HEK293 (cell line): ENCODE results near the gene BMP6.

Experiments used
- CTCF ChIA-PET: fragments of 350-600 bp; formaldehyde crosslinking; extraction: SDS; loops from one replicate; lab custom pipeline; 2021; ENCODE audit warnings: antibody characterized with exemption; lab: Yijun Ruan, JAX
- POLR2A ChIA-PET: fragments of 300-600 bp; formaldehyde crosslinking; extraction: SDS; loops from one replicate; lab custom pipeline; 2020; ENCODE audit warnings: antibody characterized with exemption, inconsistent platforms; lab: Yijun Ruan, JAX
- H3K27ac ChIP-seq: fragments of 200-500 bp; sonication (Bioruptor generic); 2 replicates; pipeline ENCODE4 v1.5.1; 2014; ENCODE audit warnings: low read depth, low read length, control low read depth, inconsistent platforms; ENCODE audit errors: extremely low read depth
- H3K36me3 ChIP-seq, 2 experiments: fragments of 200-500 bp in 1 of 2; sonication (Bioruptor generic) in 1 of 2; 1 replicate in 1 of 2; 2 replicates in 1 of 2; pipeline ENCODE4 v1.5.1; 2014 to 2017; ENCODE audit warnings: inconsistent platforms in 2 of 2, low read length in 2 of 2; ENCODE audit not compliant: control insufficient read depth in 2 of 2, insufficient read depth in 1 of 2
- H3K4me1 ChIP-seq: fragments of 200-500 bp; sonication (Bioruptor generic); 2 replicates; pipeline ENCODE4 v1.5.1; 2014; ENCODE audit warnings: mild to moderate bottlenecking, low read length, inconsistent platforms; ENCODE audit not compliant: control insufficient read depth, insufficient read depth
- H3K4me3 ChIP-seq: 2 replicates; pipeline ENCODE4 v1.5.1; 2011; ENCODE audit warnings: low read depth, mild to moderate bottlenecking, control low read depth, low read length, moderate library complexity
- H3K9me3 ChIP-seq: fragments of 200-500 bp; sonication (Bioruptor generic); 2 replicates; pipeline ENCODE4 v1.5.1; 2014; ENCODE audit warnings: low read depth, low read length, inconsistent platforms; ENCODE audit not compliant: control insufficient read depth, insufficient read depth
- GLI4 ChIP-seq: fragments of 450-650 bp; formaldehyde crosslinking; IDR thresholded peaks from 2 replicates; pipeline ENCODE4 v1.5.1; 2016; ENCODE audit warnings: missing biosample characterization, missing genetic modification characterization
- HOXD13 ChIP-seq: sonication (generic); formaldehyde crosslinking; IDR thresholded peaks from 2 replicates; pipeline ENCODE4 v1.8.0; 2022; ENCODE audit warnings: missing genetic modification reagents, borderline replicate concordance
- KLF16 ChIP-seq: fragments of 450-650 bp; formaldehyde crosslinking; IDR thresholded peaks from 2 replicates; pipeline ENCODE4 v1.5.1; 2017; ENCODE audit warnings: missing biosample characterization, missing genetic modification characterization
- MEIS1 ChIP-seq: sonication (generic); formaldehyde crosslinking; IDR thresholded peaks from 2 replicates; pipeline ENCODE4 v1.8.1; 2022; ENCODE audit warnings: missing genetic modification reagents, mild to moderate bottlenecking, borderline replicate concordance
- PRDM4 ChIP-seq: fragments of 450-650 bp; formaldehyde crosslinking; IDR thresholded peaks from 2 replicates; pipeline ENCODE4 v1.5.1; 2017; ENCODE audit warnings: missing biosample characterization, missing genetic modification characterization
- YY2 ChIP-seq: fragments of 450-650 bp; formaldehyde crosslinking; IDR thresholded peaks from 2 replicates; pipeline ENCODE4 v1.5.1; 2016; ENCODE audit warnings: missing biosample characterization, missing genetic modification characterization
- ZBTB44 ChIP-seq: fragments of 450-650 bp; IDR thresholded peaks from 2 replicates; pipeline ENCODE4 v1.5.1; 2018; ENCODE audit warnings: missing biosample characterization, mild to moderate bottlenecking, missing genetic modification characterization
- ZBTB8A ChIP-seq: fragments of 450-650 bp; formaldehyde crosslinking; IDR thresholded peaks from 2 replicates; pipeline ENCODE4 v1.5.1; 2016; ENCODE audit warnings: missing biosample characterization, missing genetic modification characterization
- ZNF121 ChIP-seq: fragments of 450-650 bp; formaldehyde crosslinking; IDR thresholded peaks from 2 replicates; pipeline ENCODE4 v1.5.1; 2016; ENCODE audit warnings: missing biosample characterization, missing genetic modification characterization
- ZNF148 ChIP-seq: fragments of 450-650 bp; formaldehyde crosslinking; IDR thresholded peaks from 2 replicates; pipeline ENCODE4 v1.5.0; 2017; ENCODE audit warnings: missing biosample characterization, missing genetic modification characterization, borderline replicate concordance
- ZNF169 ChIP-seq: fragments of 450-650 bp; formaldehyde crosslinking; IDR thresholded peaks from 2 replicates; pipeline ENCODE4 v1.5.1; 2016; ENCODE audit warnings: missing biosample characterization, missing genetic modification characterization
- ZNF174 ChIP-seq: fragments of 450-650 bp; formaldehyde crosslinking; IDR thresholded peaks from 2 replicates; pipeline ENCODE4 v1.5.0; 2017; ENCODE audit warnings: missing biosample characterization, mild to moderate bottlenecking, missing genetic modification characterization
- ZNF175 ChIP-seq: fragments of 450-650 bp; formaldehyde crosslinking; IDR thresholded peaks from 2 replicates; pipeline ENCODE4 v1.5.1; 2016; ENCODE audit warnings: missing biosample characterization, missing genetic modification characterization
- ZNF18 ChIP-seq: fragments of 450-650 bp; formaldehyde crosslinking; IDR thresholded peaks from 2 replicates; pipeline ENCODE4 v1.5.1; 2016; ENCODE audit warnings: missing biosample characterization, missing genetic modification characterization
- ZNF184 ChIP-seq: fragments of 450-650 bp; IDR thresholded peaks from 2 replicates; pipeline ENCODE4 v1.5.1; 2018; ENCODE audit warnings: missing biosample characterization, mild to moderate bottlenecking, missing genetic modification characterization
- ZNF266 ChIP-seq: fragments of 450-650 bp; formaldehyde crosslinking; IDR thresholded peaks from 2 replicates; pipeline ENCODE4 v1.5.1; 2016; ENCODE audit warnings: missing biosample characterization, missing genetic modification characterization, low read depth
- ZNF488 ChIP-seq: fragments of 450-650 bp; formaldehyde crosslinking; IDR thresholded peaks from 2 replicates; pipeline ENCODE4 v1.5.1; 2016; ENCODE audit warnings: missing biosample characterization, missing genetic modification characterization
- ZNF521 ChIP-seq: fragments of 450-650 bp; formaldehyde crosslinking; IDR thresholded peaks from 2 replicates; pipeline ENCODE4 v1.5.1; 2017; ENCODE audit warnings: missing biosample characterization, mild to moderate bottlenecking, missing genetic modification characterization
- ZNF561 ChIP-seq: fragments of 450-650 bp; IDR thresholded peaks from 2 replicates; pipeline ENCODE4 v1.5.1; 2018; ENCODE audit warnings: missing biosample characterization, missing genetic modification characterization, borderline replicate concordance
- ZNF660 ChIP-seq: fragments of 450-650 bp; IDR thresholded peaks from 2 replicates; pipeline ENCODE4 v1.5.1; 2018; ENCODE audit warnings: missing biosample characterization, mild to moderate bottlenecking, missing genetic modification characterization
- ZNF776 ChIP-seq: fragments of 450-650 bp; formaldehyde crosslinking; IDR thresholded peaks from 2 replicates; pipeline ENCODE4 v1.5.0; 2017; ENCODE audit warnings: missing biosample characterization, missing genetic modification characterization, borderline replicate concordance
- ZSCAN4 ChIP-seq: fragments of 450-650 bp; formaldehyde crosslinking; IDR thresholded peaks from 2 replicates; pipeline ENCODE4 v1.5.1; 2017; ENCODE audit warnings: missing biosample characterization, missing genetic modification characterization
- ZSCAN5A ChIP-seq: fragments of 450-650 bp; formaldehyde crosslinking; IDR thresholded peaks from 2 replicates; pipeline ENCODE4 v1.5.1; 2016; ENCODE audit warnings: missing biosample characterization, missing genetic modification characterization

Gene BMP6

GRCh38 chr6:7806711-7807110 is 80.8 kb downstream of the BMP6 start (continued):
- TF ChIP-seq ZBTB44 (tag by site-specific recombination) (no peak), ZNF266 (tag by site-specific recombination) (no peak), ZNF776 (tag by site-specific recombination) (no peak), HOXD13 (no peak), ZNF18 (tag by site-specific recombination) (no peak), ZNF174 (no peak), YY2 (tag by site-specific recombination) (no peak), KLF16 (tag by site-specific recombination) (no peak), ZSCAN5A (tag by site-specific recombination) (no peak)

- no peak for TF ChIP-seq MEIS1
- no peak for TF ChIP-seq ZNF121 (tag by site-specific recombination)
- TF ChIP-seq ZNF488 (tag by site-specific recombination): no peak
- TF ChIP-seq ZNF521 (tag by site-specific recombination): no peak
- TF ChIP-seq ZNF561 (tag by site-specific recombination): no peak
- TF ChIP-seq ZBTB44 (tag by site-specific recombination): no peak
- TF ChIP-seq ZSCAN4 (tag by site-specific recombination): no peak
- no peak for TF ChIP-seq PRDM4 (tag by site-specific recombination)
- no peak for TF ChIP-seq ZNF169 (tag by site-specific recombination)
- no peak for TF ChIP-seq ZNF660
- no peak for TF ChIP-seq ZNF175 (tag by site-specific recombination)
- no peak for TF ChIP-seq ZNF148 (tag by site-specific recombination)
- no peak for TF ChIP-seq ZNF184
- TF ChIP-seq ZBTB8A (tag by site-specific recombination): no peak
- TF ChIP-seq GLI4 (tag by site-specific recombination): no peak
- Histone ChIP-seq H3K27ac (no peak overlapping the region), H3K9me3 (no peaks in the 10 kb centered on the region), H3K4me1 (peaks cover 12% of the 10 kb centered on the region), H3K4me3 (no peak overlapping the region), H3K36me3 (no peaks in the 10 kb centered on the region)
- CTCF ChIA-PET: interaction anchor here (0.7 to 1.1 kb wide), 2 partner anchors 62 to 86 kb away, joined by 3 to 6 read pairs; no protein-coding TSS in a partner anchor
- POLR2A ChIA-PET: no interaction called here
Measured at GRCh38 chr6:7809346-7809745, 83.4 kb downstream of the BMP6 start.
